Mucosa of descending colon (tissue), 3 donors: Measurements from ENCODE around the gene COQ8B. TPM values are rescaled to one million over a fixed set of nuclear protein-coding genes. Genes with fewer than 3 reads are reported as not detected.
"Not testable (repeated sequence)": the region's sequence is repeated elsewhere in the genome, so short reads cannot be mapped to it uniquely, and the experiment has no call there.

Experiments
- ATAC-seq: fragments of 200-7000 bp; cut with Tn5 transposase; one replicate; pipeline ENCODE4 v1.9.1; 2020; ENCODE audit warnings: mild to moderate bottlenecking, moderate library complexity
- DNase-seq, 3 donors: peaks; one replicate each; pipeline ENCODE4 v3.0.0-alpha.2; 2020
- H3K36me3 ChIP-seq: fragments of 200-600 bp; one replicate; pipeline ENCODE4 v1.8.0; 2021; ENCODE audit warnings: low read depth, mild to moderate bottlenecking
- H3K4me1 ChIP-seq: fragments of 200-600 bp; one replicate; pipeline ENCODE4 v1.8.0; 2021; ENCODE audit warnings: low read depth, mild to moderate bottlenecking
- H3K4me3 ChIP-seq: fragments of 200-600 bp; one replicate; pipeline ENCODE4 v1.8.0; 2021; ENCODE audit warnings: mild to moderate bottlenecking
- H3K9me3 ChIP-seq: fragments of 200-600 bp; one replicate; pipeline ENCODE4 v1.8.0; 2021; ENCODE audit warnings: mild to moderate bottlenecking
- intact Hi-C, 2 donors: fragments of 100-400 bp; cut with DNase I in 1 of 2; cut with micrococcal nuclease in 1 of 2; formaldehyde crosslinking; loops; one replicate each; pipeline versions ENCODE4 v1.11.0 to v1.11.1; 2022; cut with DNase I, micrococcal nuclease
- total RNA-seq, 3 donors: library from RNA; stranded (reverse); fragmentation: NEBNext Ultra II Directional in 2 of 3; extraction: Animal tissue kit (Norgen Biotek cat#: 25700) in 2 of 3; gene quantifications; one replicate each; pipeline versions ENCODE4 v1.2.1 to v1.2.4, GENCODE V29; 2021 to 2023
- TF ChIP-seq, protein P1 (sequence below): fragments of 200-600 bp; IDR thresholded peaks from one replicate; pipeline ENCODE4 v1.8.0; 2022; ENCODE audit warnings: antibody characterized with exemption, mild to moderate bottlenecking
- donor health status: DM: no; HTN: no; CAD: no; lungs with moderate emphysema.
- donor health status: DM: no; HTN: no; CAD: no.
- donor health status: DM: no; HTN: yes; CAD: no.

Gene COQ8B
- total RNA-seq, 3 donors from 2014 or later = 29.9 to 49.2 (median 39.3) TPM

DNA sequence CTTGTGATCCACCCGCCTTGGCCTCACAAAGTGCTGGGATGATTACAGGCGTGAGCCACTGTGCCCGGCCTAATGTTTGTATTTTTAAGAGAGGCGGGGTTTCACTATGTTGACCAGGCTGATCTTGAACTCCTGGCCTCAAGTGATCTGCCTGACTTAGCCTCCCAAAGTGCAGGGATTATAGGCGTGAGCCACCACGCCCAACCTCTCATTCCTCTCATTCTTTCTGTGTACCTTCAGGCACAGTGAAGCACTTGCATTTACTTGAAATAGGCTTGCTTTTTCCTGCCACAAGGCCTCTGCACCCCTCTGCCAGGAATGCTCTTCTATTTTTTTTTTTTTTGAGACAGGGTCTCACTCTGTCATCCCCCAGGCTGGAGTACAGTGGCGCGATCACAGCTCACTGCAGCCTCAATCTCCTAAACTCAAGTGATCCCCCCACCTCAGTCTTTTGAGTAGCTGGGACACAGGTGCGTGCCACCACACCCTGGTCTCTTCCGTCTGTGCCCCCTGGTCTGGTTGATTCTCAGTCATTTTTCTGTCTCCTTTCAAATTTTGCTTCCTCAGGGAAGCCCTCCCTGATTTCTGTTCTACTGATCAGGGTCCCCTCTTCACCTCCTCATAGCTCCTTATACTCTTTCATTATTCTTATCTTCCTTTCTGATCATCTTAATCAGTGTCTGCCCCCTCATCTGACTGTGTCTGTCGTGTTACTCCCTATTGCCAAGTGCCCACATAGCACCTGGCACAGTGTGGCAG lies 18.5 kb upstream of the COQ8B start:
- DNase-seq (no peak), ATAC-seq (peak; percentile 50)
- Histone ChIP-seq H3K4me1 (peaks cover 5% of the 10 kb centered on the region), H3K4me3 (no peak overlapping the region), H3K9me3 (no peaks in the 10 kb centered on the region), H3K36me3 (peaks cover 5% of the 10 kb centered on the region)
- intact Hi-C loops = no loop called here
- TF ChIP-seq, protein P1, sequence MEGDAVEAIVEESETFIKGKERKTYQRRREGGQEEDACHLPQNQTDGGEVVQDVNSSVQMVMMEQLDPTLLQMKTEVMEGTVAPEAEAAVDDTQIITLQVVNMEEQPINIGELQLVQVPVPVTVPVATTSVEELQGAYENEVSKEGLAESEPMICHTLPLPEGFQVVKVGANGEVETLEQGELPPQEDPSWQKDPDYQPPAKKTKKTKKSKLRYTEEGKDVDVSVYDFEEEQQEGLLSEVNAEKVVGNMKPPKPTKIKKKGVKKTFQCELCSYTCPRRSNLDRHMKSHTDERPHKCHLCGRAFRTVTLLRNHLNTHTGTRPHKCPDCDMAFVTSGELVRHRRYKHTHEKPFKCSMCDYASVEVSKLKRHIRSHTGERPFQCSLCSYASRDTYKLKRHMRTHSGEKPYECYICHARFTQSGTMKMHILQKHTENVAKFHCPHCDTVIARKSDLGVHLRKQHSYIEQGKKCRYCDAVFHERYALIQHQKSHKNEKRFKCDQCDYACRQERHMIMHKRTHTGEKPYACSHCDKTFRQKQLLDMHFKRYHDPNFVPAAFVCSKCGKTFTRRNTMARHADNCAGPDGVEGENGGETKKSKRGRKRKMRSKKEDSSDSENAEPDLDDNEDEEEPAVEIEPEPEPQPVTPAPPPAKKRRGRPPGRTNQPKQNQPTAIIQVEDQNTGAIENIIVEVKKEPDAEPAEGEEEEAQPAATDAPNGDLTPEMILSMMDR = no peak

DNA sequence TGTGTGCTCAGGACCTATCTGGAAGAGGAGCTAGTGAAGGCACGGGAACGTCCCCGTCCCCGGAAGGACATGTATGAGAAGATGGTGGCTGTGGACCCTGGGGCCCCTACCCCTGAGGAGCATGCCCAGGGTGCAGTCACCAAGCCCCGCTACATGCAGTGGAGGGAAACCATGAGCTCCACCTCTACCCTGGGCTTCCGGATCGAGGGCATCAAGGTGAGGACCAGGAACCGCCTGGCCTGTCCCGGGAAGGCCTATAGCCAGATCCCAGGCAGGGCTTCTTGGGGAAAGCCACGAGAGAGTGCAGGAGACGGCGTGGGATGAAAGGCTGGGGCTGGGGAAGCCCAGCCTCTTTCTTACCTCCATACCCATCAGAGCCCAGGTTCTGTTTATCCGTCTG lies 16.5 kb upstream of the COQ8B start:
- Histone ChIP-seq H3K4me3 (no peak overlapping the region), H3K36me3 (peaks cover 9% of the 10 kb centered on the region), H3K4me1 (peaks cover 5% of the 10 kb centered on the region), H3K9me3 (no peaks in the 10 kb centered on the region)
- intact Hi-C loops = no loop called here
- peak in 1 of 3 donors; percentile 24 for DNase-seq
- TF ChIP-seq, protein P1 = no peak
- ATAC-seq = no peak

DNA sequence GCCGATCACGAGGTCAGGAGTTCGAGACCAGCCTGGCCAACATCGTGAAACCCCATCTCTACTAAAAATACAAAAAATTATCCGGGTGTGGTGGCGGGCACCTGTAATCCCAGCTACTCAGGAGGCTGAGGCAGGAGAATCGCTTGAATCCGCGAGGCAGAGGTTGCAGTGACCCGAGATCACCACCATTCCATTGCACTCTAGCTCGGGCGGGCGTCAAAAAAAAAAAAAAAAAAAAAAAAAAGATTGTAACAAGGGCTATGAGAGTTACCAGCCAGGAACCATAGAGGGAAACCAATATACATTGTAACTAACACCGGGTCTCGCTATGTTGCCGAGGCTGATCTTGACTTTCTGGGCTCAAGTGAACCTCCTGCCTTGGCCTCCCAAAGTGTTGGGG lies 15.6 kb upstream of the COQ8B start:
- H3K4me1 ChIP-seq, ATAC-seq, H3K36me3 ChIP-seq, H3K4me3 ChIP-seq, DNase-seq, H3K9me3 ChIP-seq, intact Hi-C loops: not testable (repeated sequence)

DNA sequence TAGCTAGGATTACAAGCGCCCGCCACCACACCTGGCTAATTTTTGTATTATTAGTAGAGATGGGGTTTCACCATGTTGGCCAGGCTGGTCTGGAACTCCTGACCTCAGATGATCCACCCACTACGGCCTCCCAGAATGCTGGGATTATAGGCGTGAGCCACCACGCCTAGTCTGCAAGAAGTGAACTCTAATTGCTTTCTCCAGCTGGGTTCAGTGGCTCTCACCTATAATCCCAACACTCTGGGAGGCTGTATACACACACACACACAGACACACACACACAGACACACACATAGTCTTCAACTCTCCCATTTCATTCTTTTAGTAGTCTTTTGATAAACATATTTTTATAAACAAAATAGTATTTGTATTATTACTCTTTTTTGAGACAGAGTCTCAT lies 13.4 kb upstream of the COQ8B start:
- intact Hi-C loops, DNase-seq, H3K36me3 ChIP-seq, H3K4me3 ChIP-seq, H3K9me3 ChIP-seq, H3K4me1 ChIP-seq: not testable (repeated sequence)
- ATAC-seq = peak; percentile 17

DNA sequence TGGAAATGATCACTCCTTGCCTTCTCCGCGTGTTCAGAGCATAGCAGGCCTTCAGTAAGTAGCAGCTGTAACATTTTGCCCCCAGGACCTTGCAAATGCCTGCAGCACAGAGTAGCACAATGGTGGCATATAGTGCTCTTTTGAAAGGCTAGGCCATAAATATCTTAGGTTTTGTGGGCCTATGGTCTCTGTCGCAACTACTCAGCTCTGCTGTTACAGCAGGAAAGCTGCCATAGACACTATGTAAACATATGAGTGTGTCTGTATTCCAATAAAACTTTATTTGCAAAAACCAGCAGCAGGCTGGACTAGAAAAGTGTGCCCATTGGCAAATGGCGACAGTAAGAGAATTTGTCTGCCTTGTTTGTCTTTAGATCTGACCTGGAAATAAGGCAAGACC lies 9.6 kb upstream of the COQ8B start:
- DNase-seq (no peak), ATAC-seq (no peak)
- Histone ChIP-seq H3K9me3 (no peaks in the 10 kb centered on the region), H3K36me3 (peaks cover 4% of the 10 kb centered on the region), H3K4me1 (peaks cover 8% of the 10 kb centered on the region), H3K4me3 (no peak overlapping the region)
- intact Hi-C loops = no loop called here
- TF ChIP-seq, protein P1 = no peak

DNA sequence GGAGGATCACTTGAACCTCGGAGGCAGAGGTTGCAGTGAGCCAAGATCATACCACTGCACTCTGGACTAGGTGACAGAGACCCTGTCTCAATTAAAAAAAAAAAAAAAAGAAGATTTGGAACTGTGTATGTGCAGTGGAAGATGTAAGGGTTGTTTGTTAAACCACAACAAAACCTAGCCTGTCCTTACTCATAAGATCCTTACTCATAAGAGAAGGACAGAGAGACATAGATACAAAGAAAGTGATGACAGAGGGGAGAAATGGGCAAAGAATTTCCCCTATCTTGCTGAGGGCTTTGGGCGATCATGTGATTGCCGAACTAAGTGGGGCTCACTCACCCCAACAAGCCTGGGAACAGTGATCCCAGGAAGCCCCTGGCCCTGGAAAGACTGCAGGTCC lies 8.2 kb upstream of the COQ8B start:
- no peak for DNase-seq
- TF ChIP-seq, protein P1 = no peak
- H3K9me3 ChIP-seq = no peaks in the 10 kb centered on the region
- H3K4me3 ChIP-seq = no peak overlapping the region
- H3K36me3 ChIP-seq = peaks cover under 1% of the 10 kb centered on the region
- peaks cover 22% of the 10 kb centered on the region for H3K4me1 ChIP-seq
- intact Hi-C loops = no loop called here
- ATAC-seq = no peak

DNA sequence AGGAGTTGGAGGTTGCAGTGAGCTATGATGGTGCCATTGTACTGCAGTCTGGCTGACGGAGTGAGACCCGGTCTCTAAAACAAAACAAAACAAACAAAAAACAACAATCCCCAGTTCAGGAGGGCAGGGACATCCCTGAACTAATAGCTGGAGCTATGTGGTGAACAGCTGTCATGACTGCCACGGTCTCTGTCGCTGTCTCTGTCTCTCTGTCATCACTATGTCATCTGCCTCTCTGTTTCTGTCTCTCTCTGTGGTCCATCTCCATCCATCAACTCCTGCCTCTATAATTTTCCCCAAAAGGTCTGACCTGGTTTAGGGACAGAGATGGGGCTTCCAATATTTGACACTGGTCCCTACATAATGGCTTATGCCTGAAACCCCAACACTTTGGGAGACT lies 7.6 kb upstream of the COQ8B start:
- DNase-seq (no peak), ATAC-seq (no peak)
- Histone ChIP-seq H3K4me3 (no peak overlapping the region), H3K9me3 (no peaks in the 10 kb centered on the region), H3K4me1 (peaks cover 28% of the 10 kb centered on the region), H3K36me3 (no peaks in the 10 kb centered on the region)
- TF ChIP-seq, protein P1 = no peak
- intact Hi-C loops = no loop called here
